ENCODE measurements around the gene GDI1.

DNA sequence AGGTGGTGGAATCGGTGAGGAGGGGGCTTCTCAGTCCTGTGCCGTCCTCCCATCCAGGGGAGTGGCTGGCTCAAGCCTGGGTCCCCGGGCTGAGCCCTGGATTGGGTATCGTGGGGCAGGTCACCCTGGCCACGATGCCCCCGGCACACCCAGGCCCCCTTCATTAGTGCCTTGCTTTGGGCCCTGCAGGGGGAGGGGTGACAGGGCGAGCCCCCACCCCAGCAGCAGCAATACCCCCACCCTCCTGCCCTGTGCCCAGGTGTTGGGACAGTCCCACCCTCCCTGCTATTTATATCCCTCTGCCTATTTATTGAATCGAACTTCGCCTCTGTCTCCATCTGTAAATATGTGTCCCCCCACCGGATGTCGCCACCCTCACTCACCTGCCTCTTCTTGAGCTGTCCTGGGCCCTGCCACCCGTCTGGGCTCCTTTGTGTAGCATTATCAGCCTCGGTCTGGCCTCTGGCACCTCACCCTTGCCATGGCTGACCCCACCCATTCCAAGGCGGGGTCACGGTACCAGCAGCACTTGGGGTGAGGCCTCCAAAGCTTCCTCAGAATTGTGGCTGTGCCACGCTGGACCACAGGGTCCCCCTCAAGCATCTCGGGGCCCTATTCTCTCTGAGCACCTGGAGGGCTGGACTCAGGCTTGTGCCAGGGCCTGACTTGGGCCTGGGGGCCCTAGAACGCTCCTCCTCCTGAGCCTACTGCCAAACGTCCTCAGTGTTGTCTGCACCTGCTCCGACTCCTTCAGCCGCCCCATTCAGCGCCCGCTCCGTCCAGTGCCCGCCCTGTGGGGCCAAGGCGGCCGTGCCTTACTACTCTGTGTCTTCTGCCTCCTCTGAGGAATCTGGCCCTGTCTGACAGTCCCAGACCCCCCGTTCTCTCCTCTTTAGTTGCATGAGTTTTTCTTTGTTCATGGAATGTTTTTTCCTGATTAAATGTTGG, 36.0 kb downstream of the GDI1 start:
- TF ChIP-seq CTCF (IDR thresholded peaks at IDR 0.05; ENCODE audit: insufficient read depth, low read depth, low read length), result no peak
- TF ChIP-seq EZH2 (IDR thresholded peaks at IDR 0.05; ENCODE audit: insufficient read depth, low read length), result no peak

Measured in astrocyte (in vitro differentiated cells and primary cell).